WTC11 (cell line): ENCODE results near the gene HINT2. TPM values are rescaled to one million over a fixed set of nuclear protein-coding genes. Genes with fewer than 3 reads are reported as not detected.
A peak's percentile ranks its signal among the peaks of the same experiment; 100 is the strongest.

Experiments
- ATAC-seq: fragments of 200-7000 bp; cut with Tn5 transposase; 2 replicates; pipeline ENCODE4 v1.10.0; 2021; ENCODE audit warnings: mild to moderate bottlenecking, moderate library complexity
- CTCF ChIA-PET: fragments of 300-600 bp; sonication (Branson Sonifier 250); formaldehyde crosslinking; loops from one replicate; lab custom pipeline; 2021; ENCODE audit warnings: antibody characterized with exemption; lab: Charles Lee
- POLR2A ChIA-PET: fragments of 350-600 bp; sonication (Branson Sonifier 250); formaldehyde crosslinking; loops from one replicate; lab custom pipeline; 2021; ENCODE audit warnings: antibody characterized with exemption; lab: Charles Lee
- DNase-seq: peaks from one replicate; pipeline ENCODE4 v3.0.0; 2021; ENCODE audit warnings: low spot score
- H3K27ac Mint-ChIP-seq: 2 replicates; pipeline ENCODE4 v1.8.0; 2021; ENCODE audit warnings: mixed read lengths
- H3K27me3 Mint-ChIP-seq: 2 replicates; pipeline ENCODE4 v1.8.0; 2021; ENCODE audit warnings: low read depth, mild to moderate bottlenecking, moderate library complexity, mixed read lengths
- H3K36me3 Mint-ChIP-seq: 2 replicates; pipeline ENCODE4 v1.8.0; 2021; ENCODE audit warnings: mixed read lengths
- H3K4me1 Mint-ChIP-seq: 2 replicates; pipeline ENCODE4 v1.8.0; 2022; ENCODE audit warnings: mixed read lengths
- H3K4me3 Mint-ChIP-seq: 2 replicates; pipeline ENCODE4 v1.8.0; 2021; ENCODE audit warnings: mild to moderate bottlenecking, moderate library complexity, mixed read lengths
- H3K9me3 Mint-ChIP-seq: 2 replicates; pipeline ENCODE4 v1.8.0; 2021; ENCODE audit warnings: mixed read lengths
- CDX4 ChIP-seq: fragments of 250-450 bp; sonication (Bioruptor Pico); IDR thresholded peaks from 2 replicates; pipeline ENCODE4 v1.9.0; 2021; ENCODE audit warnings: moderate library complexity, mild to moderate bottlenecking, inconsistent platforms, borderline replicate concordance
- E2F4 ChIP-seq: sonication (generic); formaldehyde crosslinking; IDR thresholded peaks from 2 replicates; pipeline ENCODE4 v1.8.1; 2022; ENCODE audit warnings: low read depth, mild to moderate bottlenecking, moderate library complexity, missing genetic modification reagents, borderline replicate concordance
- FOXP4 ChIP-seq: sonication (generic); formaldehyde crosslinking; IDR thresholded peaks from 2 replicates; pipeline ENCODE4 v1.8.0; 2022; ENCODE audit warnings: mild to moderate bottlenecking, missing genetic modification reagents
- HMGXB4 ChIP-seq: sonication (generic); formaldehyde crosslinking; IDR thresholded peaks from 2 replicates; pipeline ENCODE4 v1.8.1; 2023; ENCODE audit warnings: mild to moderate bottlenecking, moderate library complexity, missing genetic modification reagents
- IRF1 ChIP-seq: sonication (generic); formaldehyde crosslinking; IDR thresholded peaks from 2 replicates; pipeline ENCODE4 v1.8.0; 2023; ENCODE audit warnings: missing genetic modification reagents
- MAX ChIP-seq: sonication (generic); formaldehyde crosslinking; IDR thresholded peaks from 2 replicates; pipeline ENCODE4 v1.8.0; 2022; ENCODE audit warnings: mild to moderate bottlenecking, missing genetic modification reagents
- MXD4 ChIP-seq: fragments of 250-450 bp; sonication (Bioruptor Pico); IDR thresholded peaks from 2 replicates; pipeline ENCODE4 v1.8.0; 2021; ENCODE audit warnings: mild to moderate bottlenecking, moderate library complexity, borderline replicate concordance
- NFATC4 ChIP-seq: fragments of 250-450 bp; sonication (Bioruptor Pico); IDR thresholded peaks from 2 replicates; pipeline ENCODE4 v1.9.0; 2021; ENCODE audit warnings: mild to moderate bottlenecking
- RELA ChIP-seq: sonication (generic); formaldehyde crosslinking; IDR thresholded peaks from 2 replicates; pipeline ENCODE4 v1.8.1; 2022; ENCODE audit warnings: missing genetic modification reagents, mild to moderate bottlenecking, borderline replicate concordance
- SOX15 ChIP-seq: fragments of 250-450 bp; sonication (Bioruptor Pico); IDR thresholded peaks from 2 replicates; pipeline ENCODE4 v1.9.0; 2021; ENCODE audit warnings: mild to moderate bottlenecking
- ZNF219 ChIP-seq: sonication (generic); formaldehyde crosslinking; IDR thresholded peaks from 2 replicates; pipeline ENCODE4 v1.8.0; 2023; ENCODE audit warnings: missing genetic modification reagents, mild to moderate bottlenecking, borderline replicate concordance
- ZNF281 ChIP-seq: sonication (generic); formaldehyde crosslinking; IDR thresholded peaks from 2 replicates; pipeline ENCODE4 v1.8.0; 2023; ENCODE audit warnings: mild to moderate bottlenecking, missing genetic modification reagents
- ZNF317 ChIP-seq: sonication (generic); formaldehyde crosslinking; IDR thresholded peaks from 2 replicates; pipeline ENCODE4 v1.8.1; 2023; ENCODE audit warnings: low read depth, mild to moderate bottlenecking, moderate library complexity, missing genetic modification reagents, borderline replicate concordance
- ZNF416 ChIP-seq: fragments of 250-450 bp; sonication (Bioruptor Pico); IDR thresholded peaks from 2 replicates; pipeline ENCODE4 v1.9.0; 2021; ENCODE audit warnings: mild to moderate bottlenecking, inconsistent platforms
- total RNA-seq: library from RNA; stranded (reverse); gene quantifications from 3 replicates; pipeline ENCODE4 v1.2.3, GENCODE V29; 2021

Gene HINT2
- total RNA-seq, 1 experiment from 2014 or later, result 33.6 TPM

- peaks cover 22% of the 10 kb centered on the region for H3K27me3 Mint-ChIP-seq
- no peak overlapping the region for H3K27ac Mint-ChIP-seq
- DNase-seq, result no peak
- no peaks in the 10 kb centered on the region for H3K9me3 Mint-ChIP-seq
- no peak overlapping the region for H3K4me3 Mint-ChIP-seq
- TF ChIP-seq ZNF416 (CRISPR knock-in tag) (no peak), RELA (CRISPR knock-in tag) (no peak), NFATC4 (CRISPR knock-in tag) (no peak), CDX4 (CRISPR knock-in tag) (no peak)
- H3K36me3 Mint-ChIP-seq, result no peaks in the 10 kb centered on the region
- ATAC-seq, result no peak
- ChIA-PET CTCF (no interaction called here), POLR2A (no interaction called here)
- H3K4me1 Mint-ChIP-seq, result no peaks in the 10 kb centered on the region
Observed at GRCh38 chr9:35852876-35853865, 38.3 kb upstream of the HINT2 start.

- ATAC-seq (no peak), DNase-seq (no peak)
- H3K9me3 Mint-ChIP-seq, result no peaks in the 10 kb centered on the region
- ChIA-PET POLR2A (no interaction called here), CTCF (interaction anchor here (2.4 kb wide), 1 partner anchor 62 kb away, joined by 7 read pairs; no protein-coding TSS in a partner anchor)
- H3K36me3 Mint-ChIP-seq, result peaks cover 3% of the 10 kb centered on the region; the same call in 1 of the 2 replicates
- no peaks in the 10 kb centered on the region for H3K4me1 Mint-ChIP-seq
- H3K4me3 Mint-ChIP-seq, result no peak overlapping the region
- peaks cover 30% of the 10 kb centered on the region for H3K27me3 Mint-ChIP-seq
- no peak overlapping the region for H3K27ac Mint-ChIP-seq
- TF ChIP-seq FOXP4 (CRISPR knock-in tag), result no peak
- no peak for TF ChIP-seq MAX (CRISPR knock-in tag)
- TF ChIP-seq E2F4 (CRISPR knock-in tag), result no peak
- TF ChIP-seq SOX15 (CRISPR knock-in tag), result no peak
- TF ChIP-seq ZNF219 (CRISPR knock-in tag), result no peak
Observed at GRCh38 chr9:35852267-35852815, 37.5 kb upstream of the HINT2 start.

- no peak for ATAC-seq
- H3K27me3 Mint-ChIP-seq, result peaks cover 35% of the 10 kb centered on the region
Observed at GRCh38 chr9:35847792-35848572, 33.1 kb upstream of the HINT2 start.

More at GRCh38 chr9:35847792-35848572, 33.1 kb upstream of the HINT2 start:
- peak overlapping the region; percentile 65; the same call in 1 of the 2 replicates for H3K4me3 Mint-ChIP-seq
- no peak overlapping the region for H3K27ac Mint-ChIP-seq
- no peak for DNase-seq
- peaks cover 27% of the 10 kb centered on the region for H3K4me1 Mint-ChIP-seq
- ChIA-PET CTCF (interaction anchor here (0.9 to 3.7 kb wide), 4 partner anchors 13 to 34 kb away, joined by 3 to 32 read pairs (median 13); no protein-coding TSS in a partner anchor), POLR2A (no interaction called here)
- H3K36me3 Mint-ChIP-seq, result peaks cover 4% of the 10 kb centered on the region; the same call in 1 of the 2 replicates
- TF ChIP-seq MXD4, result no peak
- no peak for TF ChIP-seq HMGXB4 (CRISPR knock-in tag)
- TF ChIP-seq IRF1, result no peak
- TF ChIP-seq ZNF317 (CRISPR knock-in tag), result no peak
- no peak for TF ChIP-seq ZNF281 (CRISPR knock-in tag)
- H3K9me3 Mint-ChIP-seq, result no peaks in the 10 kb centered on the region
